Smooth muscle cell of the brain vasculature (primary cell): ENCODE data around the gene ERICH3.
A peak's percentile ranks its signal among the peaks of the same experiment; 100 is the strongest.

Experiments
- DNase-seq: peaks from one replicate; pipeline ENCODE4 v3.0.0-alpha.2; 2012; ENCODE audit warnings: low read depth, low spot score

Gene ERICH3, protein sequence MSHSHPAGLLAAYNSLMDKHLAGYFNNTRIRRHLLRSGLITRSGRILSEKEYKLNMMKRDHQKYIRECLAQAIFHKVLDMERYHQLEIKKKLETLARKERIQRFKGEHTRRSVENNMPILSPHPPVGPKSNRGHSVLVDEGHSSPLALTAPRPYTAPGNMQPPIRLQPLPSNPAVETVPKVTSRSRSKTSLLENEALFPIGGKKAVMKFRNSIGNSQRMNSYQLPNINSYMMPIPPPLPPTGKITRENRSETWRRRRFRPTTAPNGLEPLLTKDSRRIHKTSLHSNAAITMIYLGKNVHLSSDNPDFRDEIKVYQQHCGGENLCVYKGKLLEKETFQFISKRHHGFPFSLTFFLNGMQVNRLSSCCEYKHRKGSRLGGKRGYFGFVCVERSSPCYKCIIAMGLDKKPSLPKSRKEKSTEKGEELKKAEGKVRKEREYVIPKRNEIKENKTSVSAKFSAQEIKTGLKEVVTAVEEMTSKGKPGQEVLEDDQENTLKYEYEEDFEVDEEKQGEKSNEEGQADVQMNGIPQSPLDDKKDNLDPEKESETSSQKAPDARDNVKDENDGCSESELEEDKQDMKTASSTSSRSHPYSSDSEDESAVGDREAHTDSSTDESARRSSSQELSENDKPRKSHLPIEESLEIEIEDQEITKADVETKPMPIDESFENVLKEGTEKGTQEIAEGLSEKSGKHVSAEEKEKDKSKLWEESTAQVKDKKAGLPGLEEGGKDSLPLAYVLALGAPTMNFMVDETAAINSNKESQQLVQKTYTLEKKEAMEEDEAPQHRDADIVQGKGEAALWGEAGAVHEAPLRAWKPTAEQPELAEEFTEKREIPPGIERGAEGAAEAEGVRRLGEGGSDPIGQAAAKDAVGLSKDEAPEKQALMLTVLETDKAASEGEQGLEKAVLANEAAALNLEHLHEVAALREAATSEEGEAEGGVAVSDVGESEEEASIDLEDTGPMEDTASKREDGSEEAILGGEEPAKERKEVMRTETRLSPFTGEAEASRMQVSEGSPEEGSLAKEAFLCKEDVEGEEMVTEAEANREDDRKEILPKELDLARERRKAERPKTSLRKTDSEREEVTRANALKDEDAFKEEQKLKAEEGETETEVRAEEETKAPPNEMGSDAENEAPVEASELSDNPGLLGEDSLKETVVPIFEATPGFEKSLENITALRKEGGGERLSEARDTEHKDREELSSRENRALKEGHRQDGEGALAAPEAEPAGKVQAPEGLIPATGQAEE (N-terminal part only)

DNA sequence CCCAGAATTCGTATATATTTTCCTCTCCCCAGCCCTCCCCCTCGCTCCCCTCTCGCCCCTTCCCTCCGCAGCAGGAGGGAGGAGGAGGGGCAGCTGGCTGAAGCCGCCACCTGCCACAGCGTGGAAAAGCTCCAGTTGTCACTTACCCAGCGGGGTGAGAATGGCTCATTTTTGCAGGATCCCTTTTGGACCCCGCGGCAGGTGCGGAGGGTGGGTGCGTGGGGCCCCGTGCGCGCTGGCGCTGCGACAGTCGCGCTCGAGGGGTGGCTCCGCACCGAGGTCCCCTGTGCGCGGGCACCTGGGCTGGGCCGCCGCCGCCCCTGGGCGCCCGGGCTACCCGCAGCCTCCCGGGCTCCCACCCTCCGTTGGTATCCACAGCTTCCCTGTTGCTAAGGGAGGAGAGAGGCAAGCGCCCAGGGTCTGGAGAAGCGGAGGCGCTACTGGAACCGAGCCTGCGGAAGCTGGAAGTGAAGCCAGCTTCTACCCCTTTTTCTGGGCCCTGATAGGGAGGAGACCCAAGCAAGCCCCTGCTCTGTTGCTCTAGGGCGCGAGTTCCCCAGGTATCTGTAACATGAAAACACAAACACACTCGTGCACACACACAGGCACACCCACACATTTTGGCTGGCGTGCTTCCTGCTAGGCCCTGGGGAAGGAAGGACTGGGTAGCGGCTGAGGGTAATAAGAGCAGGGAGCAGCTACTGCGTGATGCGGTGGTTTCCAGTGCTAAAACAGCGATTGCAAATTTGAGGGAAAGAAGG, at the start of gene ERICH3:
Gene ERICH3 (minus strand): TSS at position 442 of the 761 bp plus-strand sequence. CDS start 273 bp downstream, at position 169.
- DNase-seq, result no peak

DNA sequence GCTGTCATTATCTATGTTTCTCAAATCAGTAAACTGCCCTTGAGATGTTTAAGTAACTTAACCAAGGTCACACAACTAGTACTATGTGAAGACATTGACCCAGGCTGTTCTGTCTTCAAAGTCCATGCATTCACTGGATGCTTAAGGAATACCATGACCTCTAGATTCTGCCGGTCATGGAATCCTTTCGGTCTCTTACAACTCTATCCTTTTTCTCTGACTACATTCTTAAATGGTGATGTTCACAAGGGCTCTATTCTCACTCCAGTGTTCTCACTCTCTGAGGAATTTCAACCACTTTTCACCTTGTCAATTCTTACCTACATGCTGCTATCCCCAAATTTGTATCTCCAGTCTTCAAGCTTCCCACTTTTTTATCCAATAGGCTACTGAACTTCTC, 44.0 kb upstream of the ERICH3 start:
- no peak for DNase-seq

DNA sequence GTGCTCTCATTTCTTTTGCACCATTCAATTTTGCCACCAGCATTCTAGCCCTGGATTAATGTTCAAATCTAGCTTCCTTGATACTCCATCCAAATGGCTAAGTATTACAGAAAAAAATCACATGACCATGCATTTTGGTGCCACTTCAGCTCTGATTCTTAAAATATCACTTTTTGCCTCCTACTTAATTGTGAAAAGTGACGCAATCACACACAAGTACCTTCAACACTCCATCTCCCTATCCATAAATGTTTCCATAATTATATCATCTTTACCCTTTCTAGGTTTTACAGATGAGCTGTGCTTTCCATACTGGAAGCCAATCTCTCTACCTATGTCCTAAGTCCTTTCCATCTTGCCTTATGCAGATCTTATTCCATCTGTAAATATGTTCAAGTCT, 43.2 kb upstream of the ERICH3 start:
- no peak for DNase-seq

DNA sequence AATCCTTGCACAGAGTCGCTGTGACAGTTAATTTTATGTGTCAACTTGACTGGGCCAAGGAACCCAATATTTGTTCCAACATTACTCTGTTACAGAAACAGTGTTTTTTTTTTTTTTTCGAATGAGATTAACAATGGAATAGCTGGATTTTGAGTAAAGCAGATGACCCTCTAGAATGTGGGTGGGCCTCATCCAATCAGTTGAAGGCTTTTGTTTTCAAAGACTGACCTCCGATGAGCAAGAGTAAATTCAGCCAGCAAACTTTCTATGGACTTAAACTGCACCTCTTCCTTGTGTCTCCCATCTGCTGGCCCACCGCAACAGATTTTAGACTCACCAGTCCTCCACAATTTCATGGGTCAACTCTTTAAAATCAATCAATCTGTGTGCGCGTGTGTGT, 42.2 kb upstream of the ERICH3 start:
- no peak for DNase-seq

DNA sequence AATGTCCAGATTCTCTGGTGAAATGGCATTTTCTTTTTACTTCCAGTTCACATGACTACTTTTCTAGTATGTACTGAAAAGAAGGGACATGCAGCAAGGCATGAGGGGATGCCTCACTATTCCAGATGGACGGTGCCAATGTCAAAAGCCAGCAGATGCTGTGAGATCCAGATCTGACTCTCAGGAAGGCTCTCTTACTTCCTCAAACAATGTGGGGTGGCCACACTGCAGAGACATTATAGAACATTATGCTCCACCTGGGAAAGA, 41.6 kb upstream of the ERICH3 start:
- DNase-seq, result no peak

DNA sequence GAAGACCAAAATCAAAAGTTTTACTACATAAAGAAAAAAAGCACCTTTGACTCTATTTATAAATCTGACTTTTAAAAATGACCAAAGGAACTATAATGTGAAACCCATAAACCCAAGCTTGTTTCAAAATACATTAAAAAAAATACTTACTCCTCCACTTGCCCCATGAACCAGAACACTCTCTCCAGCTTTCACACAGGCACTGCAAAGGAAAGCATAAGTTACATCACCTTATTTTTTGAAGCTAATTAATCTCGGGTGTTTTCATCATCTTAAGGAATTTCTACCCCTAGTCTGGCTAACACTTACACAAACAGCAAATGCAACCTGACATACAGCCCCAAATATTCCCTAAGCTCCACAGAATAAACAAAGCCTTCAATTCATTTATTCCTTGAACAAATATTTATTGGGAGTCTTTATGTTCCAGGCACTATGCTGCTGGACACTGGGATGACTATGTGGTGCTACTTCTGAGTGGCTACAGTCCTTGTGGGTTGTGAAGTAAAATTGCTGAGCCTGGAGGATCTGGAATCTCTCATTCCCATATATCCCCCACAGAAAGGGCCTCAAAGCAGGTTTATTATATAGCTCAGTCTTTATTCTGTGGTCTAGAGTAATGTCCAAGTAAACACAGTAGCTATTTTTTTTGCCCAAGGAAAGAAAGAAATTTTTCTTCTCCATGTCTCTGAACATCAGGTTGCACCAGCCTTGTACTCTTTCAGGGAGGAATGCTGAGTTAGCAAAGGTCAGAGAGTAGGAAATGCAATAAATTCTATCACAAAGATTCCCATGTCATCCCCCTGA, 41.0 kb upstream of the ERICH3 start:
- DNase-seq, result no peak

DNA sequence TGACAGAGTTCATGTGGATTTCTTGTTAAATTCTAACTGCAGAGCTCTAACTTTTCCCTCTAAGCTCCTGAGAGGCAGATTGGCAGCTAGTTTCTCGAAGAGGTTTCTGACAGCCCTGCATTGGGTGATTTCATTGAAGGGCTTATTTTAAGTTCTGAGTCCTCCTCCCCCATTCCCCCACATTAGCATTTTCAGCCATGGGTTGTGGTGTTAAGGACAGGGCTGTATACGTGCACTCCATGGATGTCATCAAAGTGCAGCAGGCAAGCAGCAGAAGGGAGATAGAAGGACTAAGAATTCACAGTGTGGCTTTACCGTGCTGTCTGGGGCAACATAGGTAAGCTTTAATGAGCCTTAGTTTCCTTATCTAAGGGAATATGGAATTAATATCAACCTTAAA, 40.3 kb upstream of the ERICH3 start:
- no peak for DNase-seq

DNA sequence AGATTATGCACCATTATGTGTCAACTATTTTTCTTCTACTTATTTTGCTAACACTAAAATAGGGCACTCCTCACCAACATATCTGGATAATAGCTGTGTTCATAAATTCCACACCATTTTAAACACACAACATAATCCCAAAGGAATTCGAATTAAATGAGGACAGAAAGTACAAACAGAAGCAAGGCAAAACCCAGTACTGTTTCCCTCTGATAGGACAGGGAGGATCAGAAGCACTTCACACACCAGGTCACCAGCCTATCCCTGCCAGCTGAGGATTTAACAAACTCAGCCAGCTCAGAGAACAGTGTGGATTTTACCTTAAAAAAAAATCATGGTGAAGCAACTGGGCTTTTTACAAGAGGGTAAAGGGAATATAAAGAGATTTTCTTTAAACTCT, 39.3 kb upstream of the ERICH3 start:
- no peak for DNase-seq

DNA sequence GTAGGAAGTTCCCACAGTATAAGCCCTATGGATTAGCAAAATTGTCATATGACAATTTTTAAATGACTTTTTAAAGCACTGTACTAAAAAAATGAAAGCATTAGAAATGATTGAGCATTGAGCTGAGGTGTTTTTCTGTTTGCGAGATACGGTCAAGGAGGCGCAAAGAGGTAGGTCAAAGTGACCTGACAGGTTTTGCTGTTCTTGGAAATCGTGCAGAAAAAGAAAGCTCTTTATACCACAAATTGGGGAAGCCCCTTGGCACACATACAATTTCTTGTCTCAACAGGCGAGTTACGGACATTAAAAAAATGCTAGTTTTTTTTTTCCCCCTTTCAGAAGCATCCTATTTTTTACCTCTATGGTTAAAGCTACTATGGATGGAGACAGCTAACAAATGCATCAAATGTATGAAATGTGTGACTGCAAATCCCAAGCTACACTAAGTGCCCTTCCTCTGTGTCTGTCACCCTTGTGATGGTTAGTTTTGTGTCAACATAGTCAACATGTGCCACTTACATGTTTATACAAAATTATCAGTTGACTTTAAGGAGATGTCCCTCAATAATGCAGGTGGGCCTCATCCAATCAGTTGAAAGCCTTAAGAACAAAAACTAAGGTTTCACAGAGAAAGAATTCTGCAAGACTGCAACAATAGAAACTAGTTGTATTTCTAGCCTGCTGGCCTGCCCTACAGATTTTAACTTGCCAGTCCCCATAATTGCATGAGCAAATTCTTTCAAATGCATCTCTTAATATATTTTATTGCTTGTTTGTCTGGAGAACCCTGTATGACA, 30.0 kb upstream of the ERICH3 start:
- no peak for DNase-seq

DNA sequence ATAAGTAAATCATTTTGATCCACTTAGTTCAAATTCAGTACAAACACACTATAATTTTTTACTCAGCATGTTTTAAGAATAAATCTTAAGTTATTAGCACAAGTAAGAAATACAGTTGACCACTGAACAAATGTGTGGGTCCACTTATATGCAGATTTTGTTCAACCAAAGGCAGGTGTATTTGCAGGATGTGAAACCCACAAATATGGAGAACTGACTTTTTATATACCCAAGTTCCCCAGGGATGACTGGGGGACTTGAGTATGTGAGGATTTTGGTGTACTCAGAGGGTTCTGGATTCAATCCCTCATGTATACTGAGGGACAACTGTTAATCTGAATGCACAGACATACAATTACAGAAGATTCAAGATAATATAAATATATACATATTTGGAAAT, 25.7 kb upstream of the ERICH3 start:
- no peak for DNase-seq

DNA sequence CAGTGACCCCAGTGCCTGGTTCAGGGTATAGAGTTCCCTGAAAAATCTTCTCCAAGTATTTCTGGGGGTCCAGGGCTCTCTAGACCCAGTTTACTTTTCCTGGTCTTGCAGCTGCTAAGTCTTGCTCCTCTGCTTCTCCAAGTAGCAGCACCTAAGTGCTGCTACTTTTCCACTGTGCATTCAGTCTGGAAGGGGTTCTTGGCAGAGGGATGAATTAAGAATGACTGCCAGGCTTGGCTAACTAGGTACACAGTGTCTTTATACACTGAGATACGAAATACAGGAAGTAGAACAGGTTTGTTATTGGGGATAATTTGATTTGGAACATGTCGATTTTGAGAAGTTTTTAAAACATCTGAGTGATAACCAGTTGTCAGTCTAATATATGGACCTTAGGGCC, 24.2 kb upstream of the ERICH3 start:
- DNase-seq, result no peak

DNA sequence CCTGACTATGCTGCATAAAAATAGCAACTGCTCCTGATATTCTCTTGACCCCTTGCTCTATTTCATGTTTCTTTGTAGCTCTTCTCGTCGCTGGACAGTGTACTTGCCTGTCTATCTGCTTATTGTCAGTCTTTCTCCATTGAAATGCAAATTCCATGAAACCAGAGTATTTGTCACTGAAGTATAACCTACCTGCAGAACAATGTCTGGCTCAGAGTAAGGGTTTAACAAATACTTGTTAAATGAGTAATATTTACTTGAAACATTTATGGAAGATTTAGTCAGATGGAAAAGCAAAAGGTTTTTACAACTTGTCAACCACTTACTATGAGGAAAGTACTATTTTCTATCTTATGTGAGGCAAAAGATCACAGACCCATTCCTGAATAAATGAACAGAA, 19.9 kb upstream of the ERICH3 start:
- no peak for DNase-seq

DNA sequence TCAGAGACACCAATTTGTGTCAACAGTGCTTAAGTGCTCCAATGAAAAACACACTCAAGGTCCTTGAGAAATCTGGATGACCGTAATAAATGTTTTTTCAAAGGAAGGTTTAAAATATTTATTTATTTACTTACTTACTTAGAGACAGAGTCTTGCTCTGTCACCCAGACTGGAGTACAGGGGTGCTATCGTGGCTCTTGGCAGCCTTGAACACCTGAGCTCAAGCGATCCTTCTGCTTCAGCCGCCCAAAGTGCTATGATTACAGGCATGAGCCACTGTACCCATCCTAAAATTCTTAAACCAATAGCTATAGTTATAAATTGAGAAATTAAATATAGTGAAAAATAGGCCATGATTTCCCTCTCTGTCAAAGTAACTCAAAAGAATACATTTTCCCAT, 17.3 kb upstream of the ERICH3 start:
- no peak for DNase-seq

DNA sequence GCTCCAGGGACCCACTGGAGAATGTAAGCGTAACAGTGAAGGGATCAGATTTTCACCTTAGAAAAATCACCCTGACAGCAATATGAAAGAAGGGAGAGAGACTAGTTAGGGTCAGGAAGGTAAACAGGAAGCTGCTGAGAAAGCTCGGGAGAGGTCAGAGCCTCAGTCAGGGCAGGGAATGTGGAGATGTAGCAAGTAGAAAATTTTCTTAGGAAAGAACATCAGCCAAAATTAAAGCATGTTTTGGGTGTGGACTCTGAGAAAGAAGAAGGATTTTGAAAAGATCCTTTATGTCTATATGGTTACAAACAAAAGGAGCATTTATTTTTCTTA, 16.7 kb upstream of the ERICH3 start:
- DNase-seq, result no peak

DNA sequence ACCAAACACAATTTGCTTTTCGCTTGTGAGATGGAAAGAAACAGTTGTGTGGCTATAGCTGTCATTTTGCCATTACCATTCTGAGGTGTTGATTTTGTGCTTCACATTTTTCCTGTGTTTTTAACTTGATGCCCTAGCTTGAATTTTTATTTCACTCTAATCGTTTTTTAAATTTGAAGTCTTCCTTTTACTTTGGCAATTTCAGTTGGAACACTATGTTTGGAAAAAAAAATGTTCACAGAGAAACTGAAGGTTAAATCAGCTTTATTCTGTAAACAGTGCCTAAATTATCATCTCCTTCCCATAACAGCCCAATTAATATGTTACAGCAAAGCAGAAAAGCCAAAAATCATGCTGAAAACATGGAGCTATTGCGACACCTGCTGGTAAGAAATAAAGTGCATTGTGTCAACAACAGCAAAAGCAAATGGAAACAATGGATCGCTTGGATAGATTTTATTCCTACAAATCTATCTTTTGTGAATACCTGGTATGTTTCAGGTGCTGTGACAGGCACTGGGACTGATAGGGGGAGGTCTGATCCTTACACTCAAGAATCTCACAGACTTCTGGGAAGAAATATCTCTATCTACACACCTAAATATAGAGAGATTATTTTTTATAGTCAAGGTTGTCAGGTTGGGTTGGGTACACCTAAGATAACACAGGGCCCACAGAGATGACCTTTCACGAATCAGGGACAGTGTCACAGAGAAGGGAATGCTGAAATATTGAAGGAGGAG, 16.2 kb upstream of the ERICH3 start:
- DNase-seq, result peak; percentile 33

DNA sequence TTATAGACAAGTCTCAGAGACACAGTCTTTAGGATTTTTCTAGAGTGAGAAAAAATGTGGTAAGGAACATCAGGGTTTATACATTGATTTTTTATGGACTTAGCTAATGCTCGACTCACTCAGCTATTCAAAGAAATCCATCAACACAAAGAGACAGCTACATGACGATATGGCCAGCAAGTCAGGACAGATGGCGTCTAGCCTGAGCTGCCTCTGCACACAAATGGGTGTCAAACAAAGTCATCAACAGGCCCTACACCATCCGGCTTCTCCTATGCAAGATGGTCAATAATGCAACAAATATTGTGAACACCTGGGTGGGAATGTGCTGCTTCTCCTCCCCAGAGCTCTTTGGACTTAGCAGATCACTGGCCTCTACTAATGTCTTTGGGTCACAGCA, 13.3 kb upstream of the ERICH3 start:
- DNase-seq, result no peak

DNA sequence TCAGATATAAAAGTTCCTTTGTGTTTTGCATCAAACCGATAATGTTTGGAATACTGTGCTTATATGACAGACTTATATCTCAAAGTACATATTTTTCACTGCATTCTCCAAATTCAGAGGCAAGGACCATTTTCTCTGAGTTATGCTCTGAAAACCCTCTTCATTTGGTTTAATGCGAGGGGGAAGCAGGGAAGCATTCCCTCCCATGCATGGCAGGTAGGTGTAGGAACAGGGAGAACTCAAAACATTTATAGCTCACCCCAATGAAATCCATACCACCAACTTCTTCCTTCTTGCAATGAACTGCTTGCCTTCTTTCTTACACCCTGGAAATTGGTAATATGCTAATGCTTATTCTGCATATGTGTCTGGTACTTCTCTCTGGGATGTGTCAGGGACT, 10.7 kb upstream of the ERICH3 start:
- no peak for DNase-seq

DNA sequence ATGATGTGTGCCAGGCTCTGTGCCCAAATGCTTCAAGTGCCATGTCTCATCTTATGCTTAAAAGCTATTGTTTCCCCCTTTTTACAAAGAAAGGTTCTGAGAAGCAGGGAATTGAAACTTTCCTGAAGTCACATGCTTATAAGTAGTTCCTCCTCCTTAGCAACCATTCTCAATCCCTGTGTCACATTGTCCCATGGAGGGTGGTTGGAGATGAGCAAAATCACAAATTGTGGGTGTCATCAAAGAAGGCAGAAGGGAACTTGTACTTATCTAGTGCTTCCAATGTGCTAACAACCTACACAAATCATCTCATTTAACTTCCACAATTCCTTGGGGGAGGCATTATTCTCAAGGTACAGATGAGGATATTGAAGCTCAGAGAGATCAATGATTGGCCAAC, 10.1 kb upstream of the ERICH3 start:
- DNase-seq, result no peak

DNA sequence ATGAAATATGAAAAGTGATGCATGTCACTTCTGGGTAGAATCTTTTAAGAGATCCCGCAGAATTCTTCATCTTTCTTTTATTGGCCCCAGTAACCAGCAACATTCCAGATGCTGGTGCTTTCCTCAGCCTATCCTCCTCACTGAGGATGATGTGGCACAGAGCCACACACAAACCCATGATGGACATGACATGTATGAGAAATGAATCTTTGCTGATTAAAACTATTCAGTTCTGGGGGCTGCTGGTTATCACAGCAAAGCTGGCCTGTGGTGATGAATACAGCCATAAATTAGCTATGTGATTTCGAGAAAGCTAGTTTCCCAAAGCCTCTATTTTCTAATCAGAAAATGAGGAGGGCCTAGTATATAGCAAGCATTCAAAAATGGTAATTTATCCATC, 8.3 kb upstream of the ERICH3 start:
- DNase-seq, result no peak
